Measurements from ENCODE around the gene FBXL3.
"Not testable (repeated sequence)": the region's sequence is repeated elsewhere in the genome, so short reads cannot be mapped to it uniquely, and the experiment has no call there.

Gene FBXL3

GRCh38 chr13:77026255-77026860 lies 601 bp downstream of the FBXL3 start:
- DNase-seq (ENCODE audit: low read depth in 1 of 2, low spot score in 1 of 2) = peak; percentile 51 to 54

GRCh38 chr13:77022341-77022740 lies 4.6 kb downstream of the FBXL3 start:
- no peak for DNase-seq (ENCODE audit: low read depth in 1 of 2, low spot score in 1 of 2)

- DNase-seq (ENCODE audit: low read depth in 1 of 2, low spot score in 1 of 2) = no peak
Observed at GRCh38 chr13:77019756-77020155, 7.2 kb downstream of the FBXL3 start.

- no peak for DNase-seq (ENCODE audit: low read depth in 1 of 2, low spot score in 1 of 2)
Observed at GRCh38 chr13:77016888-77017623, 9.9 kb downstream of the FBXL3 start.

- no peak for DNase-seq (ENCODE audit: low read depth in 1 of 2, low spot score in 1 of 2)
Observed at GRCh38 chr13:77016251-77016812, 10.6 kb downstream of the FBXL3 start.

GRCh38 chr13:77014906-77015685 lies 11.9 kb downstream of the FBXL3 start:
- DNase-seq (ENCODE audit: low read depth in 1 of 2, low spot score in 1 of 2) = no peak

- DNase-seq (ENCODE audit: low read depth in 1 of 2, low spot score in 1 of 2) = no peak
Observed at GRCh38 chr13:77013853-77014542, 13.0 kb downstream of the FBXL3 start.

- DNase-seq (ENCODE audit: low read depth in 1 of 2, low spot score in 1 of 2) = not testable (repeated sequence)
Observed at GRCh38 chr13:77009719-77010118, 17.2 kb downstream of the FBXL3 start.

GRCh38 chr13:77009011-77009410 lies 17.9 kb downstream of the FBXL3 start:
- DNase-seq (ENCODE audit: low read depth in 1 of 2, low spot score in 1 of 2) = no peak

- not testable (repeated sequence) for DNase-seq (ENCODE audit: low read depth in 1 of 2, low spot score in 1 of 2)
Observed at GRCh38 chr13:77008337-77008736, 18.6 kb downstream of the FBXL3 start.

GRCh38 chr13:77002590-77003190 lies 24.3 kb downstream of the FBXL3 start:
- no peak for DNase-seq (ENCODE audit: low read depth in 1 of 2, low spot score in 1 of 2)

- DNase-seq (ENCODE audit: low read depth in 1 of 2, low spot score in 1 of 2) = no peak
Observed at GRCh38 chr13:77001963-77002587, 24.9 kb downstream of the FBXL3 start.

- no peak for DNase-seq (ENCODE audit: low read depth in 1 of 2, low spot score in 1 of 2)
Observed at GRCh38 chr13:77001540-77001939, 25.4 kb downstream of the FBXL3 start.

GRCh38 chr13:77000475-77000874 lies 26.5 kb downstream of the FBXL3 start:
- DNase-seq (ENCODE audit: low read depth in 1 of 2, low spot score in 1 of 2) = no peak

GRCh38 chr13:76994281-76994680 lies 32.7 kb downstream of the FBXL3 start:
- no peak for DNase-seq (ENCODE audit: low read depth in 1 of 2, low spot score in 1 of 2)

- no peak for DNase-seq (ENCODE audit: low read depth in 1 of 2, low spot score in 1 of 2)
Observed at GRCh38 chr13:76993473-76993872, 33.5 kb downstream of the FBXL3 start.

- no peak for DNase-seq (ENCODE audit: low read depth in 1 of 2, low spot score in 1 of 2)
Observed at GRCh38 chr13:76993021-76993420, 33.9 kb downstream of the FBXL3 start.

- no peak for DNase-seq (ENCODE audit: low read depth in 1 of 2, low spot score in 1 of 2)
Observed at GRCh38 chr13:76992548-76993001, 34.4 kb downstream of the FBXL3 start.

- DNase-seq (ENCODE audit: low read depth in 1 of 2, low spot score in 1 of 2) = peak; percentile 90
Observed at GRCh38 chr13:76991796-76992547, 35.0 kb downstream of the FBXL3 start, which contains the start of gene CLN5. CLN5 (plus strand) TSS chr13:76992081; CDS start chr13:76992099, 18 bp downstream.
